Endothelial cell (in vitro differentiated cells): Measurements from ENCODE around the gene AQP2. TPM values are rescaled to one million over a fixed set of nuclear protein-coding genes. Genes with fewer than 3 reads are reported as not detected.

Experiments
- DNase-seq: peaks from one replicate; pipeline ENCODE4 v3.0.0; 2021; ENCODE audit warnings: low spot score
- H3K27ac Mint-ChIP-seq: one replicate; pipeline ENCODE4 v1.8.0; 2021; ENCODE audit warnings: mixed read lengths, inconsistent platforms; ENCODE audit not compliant: unreplicated experiment
- H3K27me3 Mint-ChIP-seq: one replicate; pipeline ENCODE4 v1.8.0; 2021; ENCODE audit warnings: mild to moderate bottlenecking, moderate library complexity, mixed read lengths, inconsistent platforms; ENCODE audit not compliant: unreplicated experiment
- H3K36me3 Mint-ChIP-seq: one replicate; pipeline ENCODE4 v1.8.0; 2021; ENCODE audit warnings: mild to moderate bottlenecking, low read depth, mixed read lengths, inconsistent platforms; ENCODE audit not compliant: unreplicated experiment
- H3K4me1 Mint-ChIP-seq: one replicate; pipeline ENCODE4 v1.8.0; 2021; ENCODE audit warnings: mild to moderate bottlenecking, mixed read lengths, inconsistent platforms; ENCODE audit not compliant: unreplicated experiment
- H3K4me3 Mint-ChIP-seq: one replicate; pipeline ENCODE4 v1.8.0; 2021; ENCODE audit warnings: mild to moderate bottlenecking, mixed read lengths, inconsistent platforms; ENCODE audit not compliant: unreplicated experiment
- H3K9me3 Mint-ChIP-seq: one replicate; pipeline ENCODE4 v1.8.0; 2021; ENCODE audit warnings: mixed read lengths, inconsistent platforms; ENCODE audit not compliant: unreplicated experiment
- CTCF ChIP-seq: fragments of 200-600 bp; sonication (generic); IDR thresholded peaks from one replicate; pipeline ENCODE4 v1.5.0; 2021; ENCODE audit warnings: antibody characterized with exemption; ENCODE audit not compliant: unreplicated experiment
- total RNA-seq: library from RNA; stranded (reverse); fragmentation: NEBNext Ultra II Directional; extraction: Animal tissue kit (Norgen Biotek cat#: 25700); gene quantifications from one replicate; pipeline ENCODE4 v1.2.1, GENCODE V29; 2021; ENCODE audit not compliant: unreplicated experiment

The AQP2 gene
- total RNA-seq, 1 donor from 2014 or later, result 0.05 TPM

GRCh38 chr12:49912345-49913255, 37.9 kb upstream of the AQP2 start:
- H3K36me3 Mint-ChIP-seq, result no peaks in the 10 kb centered on the region
- TF ChIP-seq CTCF, result no peak
- DNase-seq, result no peak
- H3K4me1 Mint-ChIP-seq, result no peaks in the 10 kb centered on the region
- no peak overlapping the region for H3K4me3 Mint-ChIP-seq
- H3K27ac Mint-ChIP-seq, result no peak overlapping the region
- no peaks in the 10 kb centered on the region for H3K9me3 Mint-ChIP-seq
- H3K27me3 Mint-ChIP-seq, result peaks cover 7% of the 10 kb centered on the region

- Mint-ChIP-seq H3K4me1 (no peaks in the 10 kb centered on the region), H3K36me3 (no peaks in the 10 kb centered on the region)
- TF ChIP-seq CTCF, result no peak
Measured at GRCh38 chr12:49916129-49916919, 34.2 kb upstream of the AQP2 start.

GRCh38 chr12:49917166-49917787, 33.3 kb upstream of the AQP2 start:
- no peak overlapping the region for H3K27ac Mint-ChIP-seq

More at GRCh38 chr12:49916129-49916919, 34.2 kb upstream of the AQP2 start:
- Mint-ChIP-seq H3K27me3 (peaks cover 3% of the 10 kb centered on the region), H3K4me3 (no peak overlapping the region), H3K9me3 (no peaks in the 10 kb centered on the region), H3K27ac (no peak overlapping the region)
- DNase-seq, result no peak

GRCh38 chr12:49917788-49918173, 32.8 kb upstream of the AQP2 start:
- no peak for TF ChIP-seq CTCF
- DNase-seq, result no peak
- Mint-ChIP-seq H3K9me3 (no peaks in the 10 kb centered on the region), H3K4me1 (no peaks in the 10 kb centered on the region), H3K4me3 (no peak overlapping the region), H3K27me3 (no peaks in the 10 kb centered on the region), H3K27ac (no peak overlapping the region), H3K36me3 (no peaks in the 10 kb centered on the region)

More at GRCh38 chr12:49917166-49917787, 33.3 kb upstream of the AQP2 start:
- TF ChIP-seq CTCF, result no peak
- no peak for DNase-seq
- Mint-ChIP-seq H3K27me3 (peaks cover 1% of the 10 kb centered on the region), H3K4me3 (no peak overlapping the region), H3K36me3 (no peaks in the 10 kb centered on the region), H3K9me3 (no peaks in the 10 kb centered on the region), H3K4me1 (no peaks in the 10 kb centered on the region)
